Progenitor cell of endocrine pancreas (in vitro differentiated cells): ENCODE measurements around the gene GFRA4. TPM values are rescaled to one million over a fixed set of nuclear protein-coding genes. Genes with fewer than 3 reads are reported as not detected.

Experiments used
- DNase-seq: peaks from one replicate; pipeline ENCODE4 v3.0.0; 2021; ENCODE audit warnings: low spot score; ENCODE audit not compliant: unreplicated experiment
- H3K27ac Mint-ChIP-seq: 2 replicates; pipeline ENCODE4 v1.8.0; 2021; ENCODE audit warnings: mild to moderate bottlenecking, moderate library complexity, mixed read lengths
- H3K27me3 Mint-ChIP-seq: 2 replicates; pipeline ENCODE4 v1.8.0; 2021; ENCODE audit warnings: mixed read lengths
- H3K36me3 Mint-ChIP-seq: 2 replicates; pipeline ENCODE4 v1.8.0; 2022; ENCODE audit warnings: mixed read lengths; ENCODE audit not compliant: insufficient read depth
- H3K4me1 Mint-ChIP-seq: 2 replicates; pipeline ENCODE4 v1.8.0; 2021; ENCODE audit warnings: low read depth, mixed read lengths
- H3K4me3 Mint-ChIP-seq: 2 replicates; pipeline ENCODE4 v1.8.0; 2021; ENCODE audit warnings: low read depth, mild to moderate bottlenecking, moderate library complexity, mixed read lengths
- H3K9me3 Mint-ChIP-seq: 2 replicates; pipeline ENCODE4 v1.8.0; 2021; ENCODE audit warnings: low read depth, mixed read lengths
- total RNA-seq: library from RNA; stranded (reverse); gene quantifications from 2 replicates; pipeline ENCODE4 v1.2.1, GENCODE V29; 2021
- TF ChIP-seq, protein P1 (sequence below): fragments of 200-600 bp; sonication (generic); IDR thresholded peaks from one replicate; pipeline ENCODE4 v1.5.0; 2021; ENCODE audit warnings: antibody characterized with exemption, mild to moderate bottlenecking; ENCODE audit not compliant: unreplicated experiment

GFRA4 gene
- total RNA-seq, 1 donor from 2014 or later: not detected

DNA sequence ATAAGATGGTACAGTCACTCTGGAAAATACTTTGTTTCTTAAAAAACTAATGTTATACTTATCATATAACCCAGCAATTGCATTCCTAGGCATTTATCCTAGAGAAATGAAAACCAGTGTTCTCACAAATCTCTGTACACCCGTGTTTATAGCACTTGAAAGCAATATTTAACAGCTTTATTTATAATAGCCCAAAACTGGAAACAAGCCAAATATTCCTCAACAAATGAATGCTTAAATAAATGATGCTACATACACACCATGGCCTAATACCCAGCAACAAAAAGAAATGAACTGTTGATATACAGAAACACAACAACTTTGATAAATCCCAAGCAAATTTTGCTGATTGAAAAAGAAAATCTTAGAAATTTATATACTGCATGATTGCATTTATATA is 51.3 kb downstream of the GFRA4 start:
- H3K4me1 Mint-ChIP-seq: peaks cover 6% of the 10 kb centered on the region

More for the DNA sequence above, 51.3 kb downstream of the GFRA4 start:
- TF ChIP-seq, protein P1, sequence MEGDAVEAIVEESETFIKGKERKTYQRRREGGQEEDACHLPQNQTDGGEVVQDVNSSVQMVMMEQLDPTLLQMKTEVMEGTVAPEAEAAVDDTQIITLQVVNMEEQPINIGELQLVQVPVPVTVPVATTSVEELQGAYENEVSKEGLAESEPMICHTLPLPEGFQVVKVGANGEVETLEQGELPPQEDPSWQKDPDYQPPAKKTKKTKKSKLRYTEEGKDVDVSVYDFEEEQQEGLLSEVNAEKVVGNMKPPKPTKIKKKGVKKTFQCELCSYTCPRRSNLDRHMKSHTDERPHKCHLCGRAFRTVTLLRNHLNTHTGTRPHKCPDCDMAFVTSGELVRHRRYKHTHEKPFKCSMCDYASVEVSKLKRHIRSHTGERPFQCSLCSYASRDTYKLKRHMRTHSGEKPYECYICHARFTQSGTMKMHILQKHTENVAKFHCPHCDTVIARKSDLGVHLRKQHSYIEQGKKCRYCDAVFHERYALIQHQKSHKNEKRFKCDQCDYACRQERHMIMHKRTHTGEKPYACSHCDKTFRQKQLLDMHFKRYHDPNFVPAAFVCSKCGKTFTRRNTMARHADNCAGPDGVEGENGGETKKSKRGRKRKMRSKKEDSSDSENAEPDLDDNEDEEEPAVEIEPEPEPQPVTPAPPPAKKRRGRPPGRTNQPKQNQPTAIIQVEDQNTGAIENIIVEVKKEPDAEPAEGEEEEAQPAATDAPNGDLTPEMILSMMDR: no peak
- no peak overlapping the region for H3K27ac Mint-ChIP-seq
- peaks cover 16% of the 10 kb centered on the region for H3K36me3 Mint-ChIP-seq
- H3K27me3 Mint-ChIP-seq: no peaks in the 10 kb centered on the region
- no peak for DNase-seq
- H3K4me3 Mint-ChIP-seq: no peak overlapping the region
- H3K9me3 Mint-ChIP-seq: no peaks in the 10 kb centered on the region

Other genes with a start within 250 kb of the GFRA4 start
- gene ATRN, start 192.4 kb downstream of the GFRA4 start, total RNA-seq: 54.5 and 55.2 TPM in 2 replicates
- 0.47 and 0.67 TPM in 2 replicates for gene ADAM33, start 18.6 kb upstream of the GFRA4 start, total RNA-seq
- not detected in 2 replicates for gene SIGLEC1, start 49.2 kb upstream of the GFRA4 start, total RNA-seq
- gene HSPA12B, start 69.3 kb upstream of the GFRA4 start, total RNA-seq: not detected in 2 replicates
- 18.9 and 20.2 TPM in 2 replicates for gene ADISSP, start 104.4 kb upstream of the GFRA4 start, total RNA-seq
- 1.7 and 1.9 TPM in 2 replicates for gene SPEF1, start 118.0 kb upstream of the GFRA4 start, total RNA-seq
- gene CENPB, start 123.3 kb upstream of the GFRA4 start, total RNA-seq: 49.6 and 53.8 TPM in 2 replicates
- 36.7 and 37.6 TPM in 2 replicates for gene CDC25B, start 132.9 kb upstream of the GFRA4 start, total RNA-seq
- 12.3 and 13.2 TPM in 2 replicates for gene AP5S1, start 157.1 kb upstream of the GFRA4 start, total RNA-seq
- 42.2 and 43.8 TPM in 2 replicates for gene MAVS, start 183.4 kb upstream of the GFRA4 start, total RNA-seq
- gene PANK2, start 226.0 kb upstream of the GFRA4 start, total RNA-seq: 53.8 and 57.6 TPM in 2 replicates